Superior temporal gyrus (tissue), 1 donor: ENCODE results near the gene CERS6.

Experiments used
- DNase-seq: peaks from one replicate; pipeline ENCODE4 v3.0.0-alpha.2; 2016; ENCODE audit errors: extremely low spot score

Gene CERS6

DNA sequence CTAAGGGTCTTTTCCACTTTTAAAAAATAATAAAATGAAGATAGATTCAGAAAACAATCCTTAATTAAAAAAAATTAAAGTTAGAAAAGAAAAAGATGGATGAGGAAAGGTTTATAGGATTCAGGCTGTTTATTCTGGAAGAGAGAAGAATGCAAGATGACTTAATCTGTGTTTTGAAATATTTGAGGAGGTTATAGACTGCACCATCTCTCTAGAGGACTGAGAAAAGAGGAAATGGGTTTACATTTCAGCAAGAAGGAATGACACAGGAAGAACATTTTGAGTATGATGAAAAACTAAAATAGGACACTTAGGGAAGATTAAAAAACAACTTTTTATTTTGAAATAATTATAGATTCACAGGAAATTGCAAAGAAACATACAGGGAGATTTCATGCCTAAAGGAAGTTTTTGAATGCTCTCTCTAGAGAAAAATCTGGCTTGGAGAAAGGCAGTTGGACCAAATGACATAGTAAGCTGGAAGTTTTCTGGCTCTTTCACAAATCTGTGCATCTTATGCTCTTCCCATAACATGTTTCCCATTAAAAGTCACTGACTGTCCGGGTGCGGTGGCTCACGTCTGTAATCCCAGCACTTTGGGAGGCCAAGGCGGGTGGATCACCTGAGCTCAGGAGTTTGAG, 75.0 kb downstream of the CERS6 start:
- no peak for DNase-seq

DNA sequence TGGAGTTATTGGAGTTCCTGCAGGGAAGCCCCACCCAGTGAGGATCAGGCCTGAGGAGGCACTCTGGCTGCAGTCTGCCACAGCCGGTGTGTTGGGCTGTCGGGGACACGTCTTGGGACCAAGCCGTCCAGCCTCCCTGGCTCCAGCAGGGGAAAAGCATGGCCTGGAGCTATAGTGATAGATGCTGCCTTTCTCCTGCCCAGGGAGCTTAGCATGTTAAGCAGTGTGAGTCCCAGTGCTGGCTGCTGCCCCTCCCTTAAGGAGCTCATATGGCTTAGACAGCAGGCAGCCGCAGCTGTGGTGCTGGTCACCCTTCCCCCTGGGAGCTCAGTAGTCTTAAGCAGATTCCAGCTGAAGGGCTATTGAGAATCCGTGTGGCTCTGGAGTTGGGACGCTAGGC, 78.9 kb downstream of the CERS6 start:
- DNase-seq: no peak

GRCh38 chr2:168536925-168537466, 80.9 kb downstream of the CERS6 start:
- no peak for DNase-seq

GRCh38 chr2:168538133-168538532, 82.1 kb downstream of the CERS6 start:
- no peak for DNase-seq

- no peak for DNase-seq
These were observed 82.5 kb downstream of the CERS6 start for GRCh38 chr2:168538534-168538933.

DNA sequence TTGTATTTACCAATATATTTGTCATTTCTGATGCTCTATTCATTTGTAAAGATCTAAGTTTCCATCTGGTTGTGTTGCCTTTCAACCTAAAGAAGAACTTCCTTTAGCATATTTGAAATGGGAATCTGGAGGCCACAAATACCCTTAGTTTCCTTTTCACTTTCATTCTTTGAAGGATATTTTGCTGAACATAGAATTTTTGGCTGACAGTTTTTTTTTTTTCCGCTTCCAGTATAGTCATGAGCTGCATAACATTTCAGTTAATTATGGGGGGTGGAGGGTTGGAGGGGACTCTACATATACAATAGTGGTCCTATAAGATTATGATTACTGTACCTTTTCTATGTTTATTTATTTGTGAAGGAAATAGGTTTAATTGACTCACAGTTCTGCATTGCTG, 83.9 kb downstream of the CERS6 start:
- no peak for DNase-seq

- no peak for DNase-seq
These were observed 85.8 kb downstream of the CERS6 start for GRCh38 chr2:168541858-168542257.

- DNase-seq: no peak
These were observed 87.0 kb downstream of the CERS6 start for GRCh38 chr2:168543037-168543436.

DNA sequence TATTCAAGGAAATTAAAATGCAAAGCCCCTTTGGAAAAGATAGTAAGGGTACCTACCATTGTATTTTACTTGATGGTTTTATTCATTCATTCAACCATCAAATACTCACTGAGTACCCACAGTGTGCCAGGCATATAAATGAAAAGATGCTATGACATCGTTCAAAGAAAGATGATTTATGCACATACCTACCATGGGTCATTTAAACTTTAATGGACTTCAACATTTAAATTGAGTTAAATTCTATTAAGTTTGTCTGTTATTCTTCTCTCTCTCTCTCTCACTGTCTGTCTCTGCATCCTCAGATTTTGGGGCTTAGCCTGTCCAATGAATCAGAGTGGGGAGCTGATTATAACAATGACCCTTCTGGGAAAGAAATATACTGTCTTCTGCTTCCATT, 87.9 kb downstream of the CERS6 start:
- DNase-seq: no peak

- no peak for DNase-seq
These were observed 89.5 kb downstream of the CERS6 start for GRCh38 chr2:168545439-168546082.

DNA sequence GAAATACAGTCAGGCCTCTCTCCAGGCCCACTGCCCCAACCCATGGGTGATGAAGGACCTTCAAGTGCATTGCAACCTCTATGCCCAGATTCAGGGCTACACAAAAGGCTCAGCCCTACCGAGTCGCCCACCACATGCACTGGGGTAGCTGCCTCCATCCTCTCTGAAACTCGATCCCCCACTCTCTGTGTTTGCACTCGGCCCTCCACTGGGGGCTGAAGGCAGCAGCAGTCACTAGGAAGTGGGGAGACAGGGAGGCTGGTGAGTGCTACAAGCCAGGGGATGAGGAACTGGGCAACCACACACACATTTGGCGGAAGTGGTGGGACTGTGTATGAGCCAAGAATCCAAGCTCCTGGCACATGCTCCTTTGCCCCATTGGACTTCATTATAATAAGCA, 94.6 kb downstream of the CERS6 start:
- no peak for DNase-seq

GRCh38 chr2:168552450-168552856, 96.4 kb downstream of the CERS6 start:
- no peak for DNase-seq

DNA sequence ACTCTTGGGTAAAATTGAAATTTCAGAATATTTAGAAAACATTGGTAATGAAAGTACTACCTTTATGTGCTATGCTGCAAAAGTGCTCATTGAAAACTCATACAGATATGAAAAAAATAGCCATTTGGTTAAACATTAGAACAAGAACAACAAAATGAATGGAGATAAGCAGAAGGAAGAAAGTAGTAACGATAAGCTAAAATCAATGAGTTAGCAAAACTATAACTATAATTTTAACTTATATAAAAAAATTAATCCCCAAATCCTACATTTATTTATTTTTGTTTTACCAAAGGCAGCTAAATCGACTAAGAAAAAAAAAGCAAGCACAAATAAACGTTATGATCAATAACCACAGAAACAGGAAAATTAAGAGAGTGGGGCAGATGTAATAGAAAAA, 99.2 kb downstream of the CERS6 start:
- no peak for DNase-seq

GRCh38 chr2:168559187-168559586, 103.1 kb downstream of the CERS6 start:
- no peak for DNase-seq

DNA sequence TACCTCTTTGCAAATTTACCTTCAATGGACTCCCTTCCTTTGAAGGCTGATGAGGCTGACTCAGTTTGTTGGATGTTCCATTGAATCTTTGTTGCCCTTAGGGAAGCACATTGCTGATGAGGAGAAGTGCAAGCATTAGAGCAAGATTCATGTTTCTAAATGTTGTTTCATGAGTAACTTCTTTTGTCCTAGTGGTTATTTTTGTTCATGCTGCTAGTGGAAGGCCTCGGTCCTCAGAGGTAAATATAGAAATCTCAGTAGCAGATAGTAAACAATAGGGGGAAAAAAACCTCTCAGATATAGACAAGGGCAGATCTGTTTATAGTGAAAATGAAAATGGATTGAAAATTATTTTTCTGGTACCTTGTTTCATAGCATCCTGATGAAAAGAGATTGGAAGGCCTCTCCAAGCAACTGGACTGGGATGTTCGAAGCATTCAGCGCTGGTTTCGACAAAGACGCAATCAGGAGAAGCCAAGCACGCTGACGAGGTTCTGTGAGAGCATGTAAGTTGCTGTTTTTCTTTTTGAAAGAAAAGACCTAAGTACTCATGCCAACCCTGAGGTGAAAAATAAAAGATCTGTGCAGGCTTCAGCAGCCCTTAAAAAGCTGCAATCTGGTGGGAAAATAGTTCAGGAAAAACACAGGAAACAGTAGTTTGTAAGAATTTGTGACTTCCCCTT, 104.9 kb downstream of the CERS6 start:
- no peak for DNase-seq

DNA sequence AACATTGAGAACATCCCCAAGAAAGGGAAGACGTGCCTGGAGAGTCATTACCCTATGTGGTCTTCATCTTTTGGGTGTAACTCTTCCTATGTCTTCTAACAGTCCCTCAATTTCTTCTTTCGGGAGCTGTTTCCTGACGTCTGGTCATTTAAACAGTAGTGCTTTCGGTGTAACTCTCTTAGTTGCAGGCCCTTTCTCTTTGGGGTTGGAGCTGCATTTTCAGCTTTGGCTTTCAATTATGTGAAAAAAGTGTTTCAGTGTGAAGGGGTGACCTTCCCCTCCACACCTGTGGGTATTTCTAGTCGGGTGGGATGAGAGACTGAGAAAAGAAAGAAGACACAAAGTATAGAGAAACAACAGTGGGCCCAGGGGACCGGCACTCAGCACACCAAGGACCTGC, 105.9 kb downstream of the CERS6 start:
- DNase-seq: no peak

DNA sequence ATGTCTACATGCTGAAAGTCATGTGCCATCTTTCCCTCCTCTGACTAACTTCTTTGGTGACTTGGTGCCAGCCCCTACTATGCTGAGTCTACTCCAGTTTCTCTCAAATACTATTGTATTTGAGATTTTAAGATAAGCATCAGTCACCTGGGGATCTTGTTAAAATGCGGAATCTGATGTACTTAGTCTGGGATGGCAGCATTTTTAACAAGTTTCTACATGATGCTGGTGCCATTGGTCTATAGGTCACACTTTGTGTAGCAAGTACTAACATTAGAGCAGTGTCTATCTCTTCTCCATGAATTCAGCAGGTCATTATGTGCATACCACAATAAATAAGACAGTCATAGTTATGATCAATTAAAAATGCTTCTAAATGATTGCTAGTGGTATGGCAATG, 106.9 kb downstream of the CERS6 start:
- DNase-seq: no peak

- no peak for DNase-seq
These were observed 108.6 kb downstream of the CERS6 start for GRCh38 chr2:168564641-168565040.

DNA sequence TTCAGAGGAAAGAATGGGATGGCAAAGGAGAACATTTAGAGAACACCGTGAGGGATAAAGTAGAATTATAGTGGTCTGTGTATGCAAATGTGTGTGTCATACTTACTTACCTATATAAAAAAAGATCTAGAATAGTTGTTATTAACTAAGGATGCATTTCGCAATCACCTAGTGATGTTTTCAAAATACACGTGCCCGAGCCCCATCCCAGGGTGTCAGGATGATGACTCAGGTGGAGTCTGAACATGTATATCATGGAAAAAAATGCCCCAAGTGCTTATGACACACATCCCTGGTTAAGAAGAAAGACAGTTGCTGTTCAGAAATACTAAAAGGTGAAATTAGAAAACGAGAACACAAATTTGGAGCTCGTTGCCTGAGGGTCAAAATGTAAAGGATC, 109.0 kb downstream of the CERS6 start:
- no peak for DNase-seq

DNA sequence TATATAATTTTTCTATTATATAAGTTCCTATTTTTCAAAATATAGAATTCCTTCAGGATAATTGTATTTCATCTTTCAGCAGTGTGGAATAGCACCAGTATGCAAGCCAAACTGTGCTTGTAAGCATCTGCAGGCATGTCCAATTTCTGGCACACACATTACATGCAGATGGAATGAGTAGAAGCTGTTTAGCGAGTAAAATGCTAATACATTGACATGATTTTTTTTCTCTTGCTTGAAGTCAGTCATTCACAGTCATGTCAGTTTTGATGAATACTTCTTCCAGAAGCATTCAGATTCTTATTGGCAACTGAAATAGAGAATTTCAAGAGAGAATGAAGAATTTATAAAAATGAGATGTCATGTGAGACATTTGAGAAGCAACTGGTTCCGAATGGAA, 109.4 kb downstream of the CERS6 start:
- DNase-seq: peak; percentile 53

DNA sequence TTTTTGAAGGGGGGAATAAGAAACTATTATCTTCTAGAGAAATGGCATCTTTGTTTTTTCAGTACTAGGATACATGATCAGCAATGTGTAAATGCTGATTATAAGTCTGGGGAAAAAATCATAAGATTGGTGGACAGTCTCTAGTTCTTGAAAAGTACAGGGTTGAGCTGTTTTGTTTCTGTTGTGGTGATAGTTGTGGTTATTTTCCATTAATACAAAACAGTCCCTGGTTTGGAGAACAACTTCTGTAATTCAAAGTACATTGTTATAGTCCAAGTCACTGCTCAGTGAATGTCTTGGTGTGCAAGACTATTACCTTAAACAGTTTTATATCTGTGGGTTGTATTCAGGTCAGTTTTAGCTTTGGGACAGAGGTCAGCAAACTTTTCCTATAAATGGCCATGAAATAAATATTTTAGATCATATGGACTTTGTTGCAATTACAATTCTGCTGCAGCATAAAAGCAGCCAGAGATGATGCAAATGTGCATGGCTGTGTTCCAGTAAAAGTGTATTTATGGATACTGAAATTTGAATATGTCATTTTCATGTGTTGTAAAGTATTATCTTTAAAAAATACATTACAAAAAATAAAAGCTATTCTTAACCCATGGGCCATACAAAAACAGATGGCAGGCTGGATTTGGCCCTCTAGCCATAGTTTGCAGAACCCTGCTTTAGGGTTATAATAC, 111.0 kb downstream of the CERS6 start:
- no peak for DNase-seq

GRCh38 chr2:168567836-168568235, 111.8 kb downstream of the CERS6 start:
- DNase-seq: no peak
